ENCODE results near the gene EXO1.

DNA sequence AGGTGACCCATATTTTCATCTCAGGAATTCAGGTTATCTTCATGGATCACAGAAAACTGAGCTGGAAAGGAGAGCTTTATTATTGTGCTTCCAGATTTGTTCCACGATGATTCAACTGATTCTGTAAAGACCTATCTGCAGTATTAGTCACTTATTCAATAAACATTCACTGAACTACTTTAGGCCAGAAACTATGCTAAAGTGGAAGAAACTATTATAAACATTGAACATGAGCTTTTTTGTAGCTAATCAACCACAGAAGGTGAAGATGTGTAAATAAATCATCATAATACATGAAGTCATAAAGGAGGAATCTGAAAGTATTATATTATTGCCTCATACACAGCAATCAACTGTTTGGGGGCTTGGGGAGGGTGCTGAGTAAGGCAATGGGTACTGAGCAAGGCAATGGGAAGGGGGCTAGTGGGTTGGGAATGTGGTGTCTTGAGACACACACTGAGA, 30.6 kb upstream of the EXO1 start:
- TF ChIP-seq JUN (IDR thresholded peaks at IDR 0.05; ENCODE audit: borderline replicate concordance, insufficient read depth, insufficient read length, low read depth) (no peak), POLR2A (IDR thresholded peaks at IDR 0.05; ENCODE audit: low read depth, low read length) (no peak), EZH2 (IDR thresholded peaks at IDR 0.05; ENCODE audit: borderline replicate concordance, low read depth, low read length, severe bottlenecking) (no peak), POLR2AphosphoS5 (IDR thresholded peaks at IDR 0.05; ENCODE audit: insufficient read depth, low read depth, low read length) (no peak)
- TF ChIP-seq, protein P1, sequence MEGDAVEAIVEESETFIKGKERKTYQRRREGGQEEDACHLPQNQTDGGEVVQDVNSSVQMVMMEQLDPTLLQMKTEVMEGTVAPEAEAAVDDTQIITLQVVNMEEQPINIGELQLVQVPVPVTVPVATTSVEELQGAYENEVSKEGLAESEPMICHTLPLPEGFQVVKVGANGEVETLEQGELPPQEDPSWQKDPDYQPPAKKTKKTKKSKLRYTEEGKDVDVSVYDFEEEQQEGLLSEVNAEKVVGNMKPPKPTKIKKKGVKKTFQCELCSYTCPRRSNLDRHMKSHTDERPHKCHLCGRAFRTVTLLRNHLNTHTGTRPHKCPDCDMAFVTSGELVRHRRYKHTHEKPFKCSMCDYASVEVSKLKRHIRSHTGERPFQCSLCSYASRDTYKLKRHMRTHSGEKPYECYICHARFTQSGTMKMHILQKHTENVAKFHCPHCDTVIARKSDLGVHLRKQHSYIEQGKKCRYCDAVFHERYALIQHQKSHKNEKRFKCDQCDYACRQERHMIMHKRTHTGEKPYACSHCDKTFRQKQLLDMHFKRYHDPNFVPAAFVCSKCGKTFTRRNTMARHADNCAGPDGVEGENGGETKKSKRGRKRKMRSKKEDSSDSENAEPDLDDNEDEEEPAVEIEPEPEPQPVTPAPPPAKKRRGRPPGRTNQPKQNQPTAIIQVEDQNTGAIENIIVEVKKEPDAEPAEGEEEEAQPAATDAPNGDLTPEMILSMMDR (IDR thresholded peaks at IDR 0.05; ENCODE audit: extremely low read depth in 1 of 2, insufficient read depth in 1 of 2, low read depth in 1 of 2, low read length in 2 of 2): no peak
- TF ChIP-seq, protein P2, sequence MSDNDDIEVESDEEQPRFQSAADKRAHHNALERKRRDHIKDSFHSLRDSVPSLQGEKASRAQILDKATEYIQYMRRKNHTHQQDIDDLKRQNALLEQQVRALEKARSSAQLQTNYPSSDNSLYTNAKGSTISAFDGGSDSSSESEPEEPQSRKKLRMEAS (IDR thresholded peaks at IDR 0.05; ENCODE audit: insufficient read depth, insufficient read length): no peak
